PC-9 (cell line): ENCODE measurements around the gene CLCN3. TPM values are rescaled to one million over a fixed set of nuclear protein-coding genes. Genes with fewer than 3 reads are reported as not detected.

Experiments
- BruUV-seq: library from RNA; stranded (reverse); fragments of 400-500 nt; replicated peaks from 2 replicates; lab custom pipeline; 2021; lab: Mats Ljungman, UMichigan
- CTCF ChIA-PET: fragments of 300-600 bp; sonication (Branson Sonifier 250); formaldehyde crosslinking; loops from one replicate; lab custom pipeline; 2022; ENCODE audit warnings: antibody characterized with exemption; lab: Charles Lee
- POLR2A ChIA-PET: fragments of 300-600 bp; sonication (Branson Sonifier 250); formaldehyde crosslinking; loops from one replicate; lab custom pipeline; 2022; ENCODE audit warnings: antibody characterized with exemption; ENCODE audit not compliant: unreplicated experiment; lab: Charles Lee
- DNase-seq, 2 experiments: peaks; one replicate each; pipeline versions ENCODE4 v3.0.0 to v3.0.0-alpha.2; 2015 to 2022; ENCODE audit warnings: mixed read lengths in 1 of 2
- H2AFZ ChIP-seq: fragments of 200-600 bp; sonication (generic); 2 replicates; pipeline ENCODE4 v1.8.1; 2017; ENCODE audit warnings: antibody characterized with exemption
- H3F3A ChIP-seq: fragments of 200-600 bp; sonication (generic); 2 replicates; pipeline ENCODE4 v1.8.1; 2017; ENCODE audit warnings: antibody characterized with exemption, mild to moderate bottlenecking, low read depth; ENCODE audit not compliant: insufficient read depth
- H3K27ac ChIP-seq: fragments of 200-600 bp; sonication (generic); 2 replicates; pipeline ENCODE4 v1.6.1; 2016; ENCODE audit warnings: mixed run types
- H3K27me3 ChIP-seq: fragments of 200-600 bp; sonication (generic); 2 replicates; pipeline ENCODE4 v1.6.1; 2016; ENCODE audit warnings: low read depth, mixed run types; ENCODE audit not compliant: insufficient read depth
- H3K36me3 ChIP-seq: fragments of 200-600 bp; sonication (generic); 2 replicates; pipeline ENCODE4 v1.6.1; 2016; ENCODE audit warnings: low read depth, mixed run types
- H3K4me1 ChIP-seq: fragments of 200-600 bp; sonication (generic); replicated peaks from 2 replicates; pipeline ENCODE4 v1.6.1; 2016; ENCODE audit warnings: mixed run types; ENCODE audit not compliant: insufficient read depth
- H3K4me2 ChIP-seq: fragments of 200-600 bp; sonication (generic); 2 replicates; pipeline ENCODE4 v1.6.1; 2017; ENCODE audit warnings: mixed run types
- H3K4me3 ChIP-seq: fragments of 200-600 bp; sonication (generic); 2 replicates; pipeline ENCODE4 v1.6.1; 2016; ENCODE audit warnings: mixed run types
- H3K79me2 ChIP-seq: fragments of 200-600 bp; sonication (generic); 2 replicates; pipeline ENCODE4 v1.6.1; 2017; ENCODE audit warnings: low read depth, mixed run types
- H3K9me2 ChIP-seq: fragments of 200-600 bp; sonication (generic); 2 replicates; pipeline ENCODE4 v1.8.1; 2017; ENCODE audit warnings: mild to moderate bottlenecking; ENCODE audit not compliant: insufficient read depth
- H3K9me3 ChIP-seq: fragments of 200-600 bp; sonication (generic); 2 replicates; pipeline ENCODE4 v1.8.1; 2016; ENCODE audit warnings: low read depth; ENCODE audit not compliant: insufficient read depth
- H4K20me1 ChIP-seq: fragments of 200-600 bp; sonication (generic); 2 replicates; pipeline ENCODE4 v1.8.1; 2017; ENCODE audit not compliant: insufficient read depth
- EZH2 ChIP-seq: fragments of 200-600 bp; sonication (generic); IDR thresholded peaks from 2 replicates; pipeline ENCODE4 v1.8.0; 2017; ENCODE audit warnings: antibody characterized with exemption, low read depth
- intact Hi-C: fragments of 100-400 bp; cut with micrococcal nuclease; formaldehyde crosslinking; loops from one replicate; pipeline ENCODE4 v1.10.0; 2022; ENCODE audit not compliant: unreplicated experiment
- total RNA-seq: library from RNA; stranded (reverse); gene quantifications from 2 replicates; pipeline ENCODE4 v1.2.3, GENCODE V29; 2021
- TF ChIP-seq, protein P1 (sequence below): fragments of 200-600 bp; sonication (generic); conservative IDR thresholded peaks from 2 replicates; pipeline ENCODE4 v1.6.1; 2017; ENCODE audit warnings: mixed run types, antibody characterized with exemption, mild to moderate bottlenecking, moderate library complexity

Gene CLCN3
- total RNA-seq, 1 experiment from 2014 or later = 51.6 TPM

DNA sequence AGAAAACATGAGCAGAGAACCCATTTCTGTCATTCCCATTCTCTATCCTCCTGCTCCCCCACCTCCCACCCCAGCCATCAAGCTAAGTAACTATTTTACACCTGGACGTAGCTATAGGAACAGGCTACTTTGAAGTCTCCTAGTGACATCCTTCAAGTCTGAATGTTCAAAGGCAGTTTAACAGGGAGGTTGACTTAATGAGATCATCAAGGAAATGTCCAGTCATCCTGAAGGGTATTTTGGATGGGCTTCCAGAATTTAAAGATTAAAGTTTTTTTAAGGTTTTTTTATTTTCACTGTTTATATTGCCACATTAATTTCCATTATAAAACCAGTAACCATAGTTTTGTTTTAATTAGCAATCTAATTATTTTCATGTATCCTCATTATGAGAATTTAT lies 96.3 kb downstream of the CLCN3 start:
- TF ChIP-seq, protein P1, sequence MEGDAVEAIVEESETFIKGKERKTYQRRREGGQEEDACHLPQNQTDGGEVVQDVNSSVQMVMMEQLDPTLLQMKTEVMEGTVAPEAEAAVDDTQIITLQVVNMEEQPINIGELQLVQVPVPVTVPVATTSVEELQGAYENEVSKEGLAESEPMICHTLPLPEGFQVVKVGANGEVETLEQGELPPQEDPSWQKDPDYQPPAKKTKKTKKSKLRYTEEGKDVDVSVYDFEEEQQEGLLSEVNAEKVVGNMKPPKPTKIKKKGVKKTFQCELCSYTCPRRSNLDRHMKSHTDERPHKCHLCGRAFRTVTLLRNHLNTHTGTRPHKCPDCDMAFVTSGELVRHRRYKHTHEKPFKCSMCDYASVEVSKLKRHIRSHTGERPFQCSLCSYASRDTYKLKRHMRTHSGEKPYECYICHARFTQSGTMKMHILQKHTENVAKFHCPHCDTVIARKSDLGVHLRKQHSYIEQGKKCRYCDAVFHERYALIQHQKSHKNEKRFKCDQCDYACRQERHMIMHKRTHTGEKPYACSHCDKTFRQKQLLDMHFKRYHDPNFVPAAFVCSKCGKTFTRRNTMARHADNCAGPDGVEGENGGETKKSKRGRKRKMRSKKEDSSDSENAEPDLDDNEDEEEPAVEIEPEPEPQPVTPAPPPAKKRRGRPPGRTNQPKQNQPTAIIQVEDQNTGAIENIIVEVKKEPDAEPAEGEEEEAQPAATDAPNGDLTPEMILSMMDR = no peak
- TF ChIP-seq EZH2 = no peak
- BruUV-seq = no TSS peak
- H4K20me1 ChIP-seq = no peaks in the 10 kb centered on the region
- H3K4me2 ChIP-seq = no peak overlapping the region
- H3K27ac ChIP-seq = no peak overlapping the region
- H3K27me3 ChIP-seq = no peaks in the 10 kb centered on the region
- no peaks in the 10 kb centered on the region for H3K9me3 ChIP-seq
- ChIA-PET POLR2A (no interaction called here), CTCF (interaction anchor here (0.6 kb wide), 1 partner anchor 157 kb away, joined by 4 read pairs; no protein-coding TSS in a partner anchor)
- no peaks in the 10 kb centered on the region for H3F3A ChIP-seq
- intact Hi-C loops = no loop called here
- H3K36me3 ChIP-seq = no peaks in the 10 kb centered on the region
- no peaks in the 10 kb centered on the region for H3K79me2 ChIP-seq
- no peak overlapping the region for H3K4me3 ChIP-seq
- H3K4me1 ChIP-seq = no peaks in the 10 kb centered on the region
- DNase-seq = no peak
- no peaks in the 10 kb centered on the region for H3K9me2 ChIP-seq
- H2AFZ ChIP-seq = no peak overlapping the region

GRCh38 chr4:169720529-169720928 lies 100.2 kb downstream of the CLCN3 start:
- no peaks in the 10 kb centered on the region for H3K9me2 ChIP-seq
- H3K9me3 ChIP-seq = no peaks in the 10 kb centered on the region
- H4K20me1 ChIP-seq = no peaks in the 10 kb centered on the region
- POLR2A ChIA-PET = no interaction called here
- no peaks in the 10 kb centered on the region for H3F3A ChIP-seq
- H3K4me3 ChIP-seq = no peak overlapping the region
- H2AFZ ChIP-seq = no peak overlapping the region
- H3K27me3 ChIP-seq = no peaks in the 10 kb centered on the region
- CTCF ChIA-PET = no interaction called here
- no peaks in the 10 kb centered on the region for H3K79me2 ChIP-seq
- DNase-seq = no peak
- no TSS peak for BruUV-seq
- intact Hi-C loops = loop anchor here (5.0 kb wide), 1 partner anchor 108 kb away; the partner anchor contains the start of gene NEK1
- H3K27ac ChIP-seq = no peak overlapping the region
- TF ChIP-seq, protein P1 = no peak
- H3K4me1 ChIP-seq = no peaks in the 10 kb centered on the region
- no peaks in the 10 kb centered on the region for H3K36me3 ChIP-seq
- no peak overlapping the region for H3K4me2 ChIP-seq

GRCh38 chr4:169723207-169723965 lies 103.0 kb downstream of the CLCN3 start:
- no peaks in the 10 kb centered on the region for H3K27me3 ChIP-seq
- DNase-seq = no peak
- no peak overlapping the region for H3K4me3 ChIP-seq
- ChIA-PET CTCF (no interaction called here), POLR2A (no interaction called here)
- no peaks in the 10 kb centered on the region for H3K9me2 ChIP-seq
- BruUV-seq = no TSS peak
- no peak for TF ChIP-seq EZH2
- TF ChIP-seq, protein P1 = no peak; the same call in 1 of the 2 replicates
- H3K4me1 ChIP-seq = no peaks in the 10 kb centered on the region
- H2AFZ ChIP-seq = no peak overlapping the region
- no peaks in the 10 kb centered on the region for H4K20me1 ChIP-seq
- H3K79me2 ChIP-seq = no peaks in the 10 kb centered on the region
- H3K36me3 ChIP-seq = no peaks in the 10 kb centered on the region
- intact Hi-C loops = loop anchor here (5.0 kb wide), 1 partner anchor 111 kb away; the partner anchor contains the start of gene NEK1
- H3K9me3 ChIP-seq = no peaks in the 10 kb centered on the region
- H3F3A ChIP-seq = no peaks in the 10 kb centered on the region
- H3K4me2 ChIP-seq = no peak overlapping the region
- H3K27ac ChIP-seq = no peak overlapping the region
